COR-L47 (cell line): ENCODE data around the gene IMMP2L.

Source experiments
- DNase-seq: peaks from one replicate; lab custom pipeline; 2025; lab: John Stamatoyannopoulos, UW

Gene IMMP2L

DNA sequence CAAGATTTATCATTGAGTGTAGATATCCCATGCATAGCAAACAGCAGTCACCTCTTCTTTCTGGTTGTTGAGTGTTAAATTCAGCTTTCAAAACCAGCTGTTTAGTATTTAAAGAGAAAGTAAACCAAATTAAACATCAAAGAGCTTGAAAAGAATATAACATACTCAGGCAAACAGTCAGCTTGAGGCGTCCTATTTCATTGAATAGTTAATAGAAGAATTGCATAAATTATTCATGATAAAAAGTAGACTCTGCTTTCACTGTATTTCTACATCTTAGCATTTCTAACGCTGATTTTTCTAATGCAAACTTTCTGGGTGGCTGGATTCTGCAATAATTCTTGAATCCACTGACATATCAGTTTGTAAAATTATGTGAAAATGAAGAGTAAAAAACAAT is 935.9 kb downstream of the IMMP2L start:
- DNase-seq: no peak

DNA sequence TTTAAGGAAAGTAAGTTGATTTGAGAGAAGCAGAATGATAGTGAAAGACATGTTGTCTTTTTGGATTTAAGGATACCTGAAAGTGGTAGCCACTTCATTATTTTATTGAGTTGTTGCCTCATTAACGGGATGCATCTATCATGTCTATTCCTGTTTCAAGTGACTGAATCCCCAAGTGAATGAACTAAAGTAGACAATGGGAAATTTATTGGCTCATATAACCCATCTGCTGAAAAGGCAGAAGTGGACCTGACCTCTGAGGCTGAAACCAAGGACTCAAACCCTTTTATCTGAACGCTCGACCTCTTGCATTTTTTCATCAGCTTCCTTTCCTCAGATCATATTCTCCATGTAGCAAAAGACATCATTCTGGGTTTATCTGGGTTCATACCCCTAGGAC is 937.0 kb downstream of the IMMP2L start:
- DNase-seq: no peak

DNA sequence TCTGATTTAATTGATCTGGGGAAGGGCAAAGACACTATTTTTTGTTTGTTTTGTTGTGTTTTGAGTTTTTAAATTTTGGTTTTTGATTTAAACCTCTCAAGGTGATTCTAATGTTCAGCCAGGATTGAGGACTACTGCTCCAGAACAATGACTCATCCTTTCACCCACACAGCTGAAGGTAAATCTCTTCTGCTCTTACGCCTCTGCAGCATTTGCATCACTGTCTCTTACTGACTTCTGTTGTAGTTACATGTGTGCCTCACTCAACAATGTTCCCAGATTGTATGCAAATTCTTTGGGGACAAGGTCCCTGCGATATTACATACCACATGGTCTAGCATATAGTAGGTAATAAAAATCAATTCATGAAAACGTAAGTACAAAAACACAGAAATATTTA is 938.9 kb downstream of the IMMP2L start:
- no peak for DNase-seq

DNA sequence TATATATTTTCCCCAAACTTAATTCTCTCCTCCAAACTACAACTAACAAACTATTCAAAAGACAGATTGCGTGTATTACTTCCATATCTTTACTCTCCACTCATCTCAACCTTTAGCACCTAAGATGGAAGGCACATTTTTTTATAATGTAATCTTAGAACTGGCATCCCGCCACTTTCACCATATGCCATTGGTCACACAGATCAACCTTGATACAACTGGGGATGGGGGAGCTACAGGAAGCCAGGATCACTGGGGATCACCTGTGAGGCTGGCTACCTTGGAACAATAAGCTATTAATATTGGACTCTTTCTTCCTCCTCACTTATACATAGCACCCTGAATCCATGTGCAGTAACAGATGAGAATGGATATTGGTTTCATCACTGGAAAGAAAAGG is 941.0 kb downstream of the IMMP2L start:
- no peak for DNase-seq

DNA sequence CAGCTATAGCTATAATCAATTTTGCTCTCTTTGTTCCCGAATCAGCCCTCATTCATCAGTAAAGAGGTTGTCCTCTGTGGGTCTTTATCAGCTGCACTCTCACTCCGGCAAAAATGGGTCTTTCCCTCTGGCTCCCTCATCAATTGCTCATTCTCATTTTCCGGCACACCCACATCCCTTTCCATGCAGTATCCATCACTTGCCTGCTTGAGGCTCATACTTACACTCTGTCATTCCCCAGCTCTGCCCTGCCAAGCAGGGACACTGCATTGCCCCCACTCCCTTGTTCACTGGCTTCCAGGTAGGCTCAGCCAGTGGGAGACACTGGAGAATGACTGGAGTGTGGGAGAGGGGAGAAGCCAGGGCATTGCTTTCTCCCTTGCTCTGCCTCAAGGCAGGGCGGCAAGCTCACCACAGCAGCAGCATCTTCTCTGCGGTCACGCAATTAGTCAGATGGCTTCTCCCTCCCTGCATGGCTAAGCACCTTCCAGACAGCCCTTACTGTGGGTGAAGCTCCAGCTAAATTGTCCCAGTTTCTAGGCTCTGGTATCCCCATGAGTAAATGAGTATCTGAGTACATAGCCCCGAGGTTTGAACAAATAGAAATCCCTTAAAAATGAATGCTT is 942.1 kb downstream of the IMMP2L start:
- no peak for DNase-seq
